K562 (cell line): Measurements from ENCODE around the gene PSG3. TPM values are rescaled to one million over a fixed set of nuclear protein-coding genes. Genes with fewer than 3 reads are reported as not detected.
"Not testable (repeated sequence)": the region's sequence is repeated elsewhere in the genome, so short reads cannot be mapped to it uniquely, and the experiment has no call there.

Source experiments
- ATAC-seq: fragments of 200-7000 bp; cut with Tn5 transposase; 3 replicates; pipeline ENCODE4 v1.9.1; 2020; ENCODE audit warnings: moderate library complexity
- BruUV-seq: library from RNA; stranded (reverse); fragments of 400-500 nt; replicated peaks from 2 replicates; lab custom pipeline; 2021; lab: Mats Ljungman, UMichigan
- CTCF ChIA-PET: fragments of 300-600 bp; formaldehyde crosslinking; extraction: SDS; loops from one replicate; lab custom pipeline; 2021; ENCODE audit warnings: low intra/inter-chr PET ratio; lab: Yijun Ruan, JAX
- POLR2A ChIA-PET: fragments of 300-600, 350-650 bp; sonication (Branson Sonifier 250); formaldehyde crosslinking; extraction: SDS; loops from one replicate; lab custom pipeline; 2021; ENCODE audit warnings: antibody characterized with exemption, inconsistent platforms; lab: Yijun Ruan, JAX
- DNase-seq, 4 experiments: peaks; one replicate each; pipeline versions ENCODE4 v3.0.0 to v3.0.0-alpha.2; 2011 to 2018; ENCODE audit warnings: low spot score in 3 of 4, mixed read lengths in 3 of 4; ENCODE audit errors: extremely low read depth in 1 of 4
- FAIRE-seq: peaks from 2 replicates; lab custom pipeline; 2011; peaks lifted over from hg19 to GRCh38; lab: Jason Lieb, UNC
- H2AFZ ChIP-seq: 2 replicates; pipeline ENCODE4 v1.6.0; 2011; ENCODE audit warnings: low read depth, low read length, control low read depth, inconsistent platforms
- H3K27ac ChIP-seq: fragments of 200-600 bp; 3 replicates; pipeline ENCODE4 v1.8.0; 2011; ENCODE audit warnings: low read depth, mild to moderate bottlenecking, control low read depth, inconsistent platforms, low read length, moderate library complexity, mixed read lengths; ENCODE audit errors: extremely low read depth
- H3K27me3 ChIP-seq, 2 experiments: fragments of 300-600 bp in 1 of 2; 2 replicates in 1 of 2; 3 replicates in 1 of 2; pipeline versions ENCODE4 v1.6.0 to v1.8.0; 2011; ENCODE audit warnings: inconsistent platforms in 2 of 2, low read length in 2 of 2, mild to moderate bottlenecking in 1 of 2, mixed read lengths in 1 of 2, moderate library complexity in 1 of 2; ENCODE audit not compliant: control insufficient read depth in 2 of 2, insufficient read depth in 2 of 2
- H3K36me3 ChIP-seq: fragments of 300-600 bp; 3 replicates; pipeline ENCODE4 v1.8.0; 2011; ENCODE audit warnings: mild to moderate bottlenecking, low read length, inconsistent platforms; ENCODE audit not compliant: control insufficient read depth, insufficient read depth
- H3K4me1 ChIP-seq, 2 experiments: fragments of 200-600 bp in 1 of 2; replicated peaks in 1 of 2; 2 replicates in 1 of 2; 3 replicates in 1 of 2; pipeline versions ENCODE4 v1.5.1 to v1.8.0; 2011; ENCODE audit warnings: inconsistent platforms in 2 of 2, low read length in 2 of 2, mild to moderate bottlenecking in 1 of 2, mixed read lengths in 1 of 2, moderate library complexity in 1 of 2; ENCODE audit not compliant: control insufficient read depth in 2 of 2, insufficient read depth in 2 of 2
- H3K4me2 ChIP-seq: 2 replicates; pipeline ENCODE4 v1.6.1; 2011; ENCODE audit warnings: low read length, control low read depth, inconsistent platforms, mixed read lengths; ENCODE audit not compliant: insufficient read depth
- H3K4me3 ChIP-seq: fragments of 200-600 bp; sonication (generic), shearing (Covaris generic); 2 replicates; pipeline ENCODE4 v1.5.1; 2016; ENCODE audit warnings: control low read depth, inconsistent platforms
- H3K79me2 ChIP-seq: fragments of 200-600 bp; 3 replicates; pipeline ENCODE4 v1.8.0; 2011; ENCODE audit warnings: low read length, inconsistent platforms; ENCODE audit not compliant: control insufficient read depth, insufficient read depth
- H3K9ac ChIP-seq, 2 experiments: 2 replicates each; pipeline versions ENCODE4 v1.6.0 to v1.6.1; 2011; ENCODE audit warnings: low read depth in 2 of 2, low read length in 2 of 2, control low read depth in 1 of 2, inconsistent platforms in 1 of 2, mild to moderate bottlenecking in 1 of 2, mixed read lengths in 1 of 2; ENCODE audit not compliant: insufficient read depth in 1 of 2
- H3K9me1 ChIP-seq: one replicate; pipeline ENCODE4 v1.6.0; 2011; ENCODE audit warnings: inconsistent platforms, mild to moderate bottlenecking, low read length, moderate library complexity; ENCODE audit not compliant: control insufficient read depth, insufficient read depth
- H3K9me3 ChIP-seq: replicated peaks from 2 replicates; pipeline ENCODE4 v1.5.1; 2011; ENCODE audit warnings: low read depth, low read length, inconsistent platforms; ENCODE audit not compliant: control insufficient read depth, insufficient read depth
- H4K20me1 ChIP-seq: replicated peaks from 2 replicates; pipeline ENCODE4 v1.6.1; 2011; ENCODE audit warnings: low read length, inconsistent platforms, mixed read lengths; ENCODE audit not compliant: control insufficient read depth, insufficient read depth
- CTCF ChIP-seq, 3 experiments: IDR thresholded peaks in 2 of 3; conservative IDR thresholded peaks in 1 of 3; 2 replicates each; pipeline ENCODE4 v1.5.1; 2011 to 2012; ENCODE audit warnings: low read length in 3 of 3, mild to moderate bottlenecking in 3 of 3, control low read depth in 2 of 3, improper control_type of control experiment in 1 of 3, inconsistent platforms in 1 of 3, low read depth in 1 of 3, mixed read lengths in 1 of 3, moderate library complexity in 1 of 3; ENCODE audit not compliant: insufficient read depth in 2 of 3
- L3MBTL2 ChIP-seq: fragments of 450-650 bp; IDR thresholded peaks from 2 replicates; pipeline ENCODE4 v1.6.1; 2016; ENCODE audit warnings: mild to moderate bottlenecking, moderate library complexity
- NFIC ChIP-seq: fragments of 450-650 bp; IDR thresholded peaks from 2 replicates; pipeline ENCODE4 v1.6.1; 2017; ENCODE audit warnings: mild to moderate bottlenecking, inconsistent platforms
- RAD21 ChIP-seq, 2 experiments: fragments of 250-450 bp in 1 of 2; fragments of 450-650 bp in 1 of 2; sonication (Bioruptor Pico) in 1 of 2; formaldehyde crosslinking in 1 of 2; IDR thresholded peaks in 1 of 2; conservative IDR thresholded peaks in 1 of 2; 2 replicates each; pipeline versions ENCODE4 v1.4.0 to v1.8.0; 2020 to 2022; ENCODE audit warnings: mild to moderate bottlenecking in 2 of 2, moderate library complexity in 1 of 2
- WGBS: fragments of 100-300 bp; shearing (Covaris generic); methylation state at CpG from one replicate; pipeline ENCODE4 v1.1.6; 2016; ENCODE audit warnings: low coverage, mixed read lengths; ENCODE audit not compliant: insufficient coverage; ENCODE audit errors: missing lambda C conversion rate; 5-methylcytosine and 5-hydroxymethylcytosine counted together
- in situ Hi-C: fragments of 300-500 bp; cut with MboI; formaldehyde crosslinking; loops from 4 replicates; pipeline ENCODE4 v1.15.0; 2018; ENCODE audit warnings: inconsistent platforms, mixed read lengths
- intact Hi-C: fragments of 100-400 bp; cut with micrococcal nuclease; formaldehyde crosslinking; loops from 2 replicates; pipeline ENCODE4 v1.14.2; 2022
- polyA plus RNA-seq, 8 experiments: library from polyadenylated mRNA; depleted of rRNA in 4 of 8; stranded (reverse) in 5 of 8; unstranded in 3 of 8; fragments of >200 nt; fragmentation: Nextera tagmentation in 2 of 8; fragmentation: Illumina TruSeq in 1 of 8; extraction: Ambion mirVana in 2 of 8; extraction: Trizol in 1 of 8; gene quantifications; 2 replicates each; pipeline versions ENCODE4 v1.2.1 to v1.2.3, GENCODE V29; 2011 to 2014; ENCODE audit warnings: inconsistent platforms in 1 of 8, missing spikeins in 1 of 8
- total RNA-seq, 7 experiments: library from RNA; depleted of rRNA in 6 of 7; stranded (reverse); fragments of >200 nt in 6 of 7; fragmentation: Illumina TruSeq in 2 of 7; extraction: Trizol in 2 of 7; gene quantifications; 2 replicates each; pipeline versions ENCODE4 v1.2.1 to v1.2.3, GENCODE V29; 2011 to 2021; ENCODE audit warnings: low replicate concordance in 1 of 7

The PSG3 gene
- total and polyA plus RNA-seq, 9 of the 15 experiments (the other 6 are each of a cell fraction or from before 2014, with no cell fraction given): not detected

- ATAC-seq, BruUV-seq, H3K79me2 ChIP-seq, POLR2A ChIA-PET, CTCF ChIA-PET, intact Hi-C loops, H2AFZ ChIP-seq, H3K9ac ChIP-seq, H3K27me3 ChIP-seq, H3K9me1 ChIP-seq, FAIRE-seq, H3K9me3 ChIP-seq, H3K27ac ChIP-seq, H3K4me1 ChIP-seq, in situ Hi-C loops, DNase-seq, H3K4me2 ChIP-seq, H4K20me1 ChIP-seq, H3K4me3 ChIP-seq, H3K36me3 ChIP-seq: not testable (repeated sequence)
- under 1% methylated on average over 21 of the region's 21 CpGs for WGBS
- TF ChIP-seq NFIC: peak; percentile 40; the same call in 1 of the 2 replicates
Measured at GRCh38 chr19:42774510-42775158, 34.4 kb upstream of the PSG3 start.

- not testable (repeated sequence) for ATAC-seq
Measured at GRCh38 chr19:42767319-42767718, 27.0 kb upstream of the PSG3 start.

More at GRCh38 chr19:42767319-42767718, 27.0 kb upstream of the PSG3 start:
- H3K36me3 ChIP-seq, H3K79me2 ChIP-seq, FAIRE-seq, DNase-seq, H3K27ac ChIP-seq, H3K9me3 ChIP-seq, BruUV-seq, CTCF ChIA-PET, in situ Hi-C loops, H4K20me1 ChIP-seq, H3K4me2 ChIP-seq, H3K4me1 ChIP-seq, H2AFZ ChIP-seq, H3K9me1 ChIP-seq, H3K27me3 ChIP-seq, H3K9ac ChIP-seq, H3K4me3 ChIP-seq, intact Hi-C loops: not testable (repeated sequence)
- 0 out of 2 replicates have a peak, but pooled peaks have one; percentile 29 for TF ChIP-seq L3MBTL2
- peak in 2 of 3 experiments; percentile 18 to 42; a peak in 2 of 6 replicates for TF ChIP-seq CTCF (IDR thresholded peaks at IDR 0.05 in 2 of 3, conservative IDR thresholded peaks at IDR 0.05 in 1 of 3; ENCODE audit: insufficient read depth in 2 of 3, low read depth in 1 of 3, low read length in 3 of 3)
- TF ChIP-seq RAD21 (CRISPR knock-in tag; conservative IDR thresholded peaks at IDR 0.05 in 1 of 2, IDR thresholded peaks at IDR 0.05 in 1 of 2): 0 out of 4 replicates have a peak, but pooled peaks of 1 of the 2 experiments have one; percentile 23
- WGBS: 0% methylated on average over 6 of the region's 8 CpGs
- POLR2A ChIA-PET: interaction anchor here (0.6 kb wide), 1 partner anchor 181 kb away, joined by 4 read pairs; no protein-coding TSS in a partner anchor
